ENCODE results near the gene LRFN3.
"Not testable (repeated sequence)": the region's sequence is repeated elsewhere in the genome, so short reads cannot be mapped to it uniquely, and the experiment has no call there.

The LRFN3 gene, protein sequence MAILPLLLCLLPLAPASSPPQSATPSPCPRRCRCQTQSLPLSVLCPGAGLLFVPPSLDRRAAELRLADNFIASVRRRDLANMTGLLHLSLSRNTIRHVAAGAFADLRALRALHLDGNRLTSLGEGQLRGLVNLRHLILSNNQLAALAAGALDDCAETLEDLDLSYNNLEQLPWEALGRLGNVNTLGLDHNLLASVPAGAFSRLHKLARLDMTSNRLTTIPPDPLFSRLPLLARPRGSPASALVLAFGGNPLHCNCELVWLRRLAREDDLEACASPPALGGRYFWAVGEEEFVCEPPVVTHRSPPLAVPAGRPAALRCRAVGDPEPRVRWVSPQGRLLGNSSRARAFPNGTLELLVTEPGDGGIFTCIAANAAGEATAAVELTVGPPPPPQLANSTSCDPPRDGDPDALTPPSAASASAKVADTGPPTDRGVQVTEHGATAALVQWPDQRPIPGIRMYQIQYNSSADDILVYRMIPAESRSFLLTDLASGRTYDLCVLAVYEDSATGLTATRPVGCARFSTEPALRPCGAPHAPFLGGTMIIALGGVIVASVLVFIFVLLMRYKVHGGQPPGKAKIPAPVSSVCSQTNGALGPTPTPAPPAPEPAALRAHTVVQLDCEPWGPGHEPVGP

DNA sequence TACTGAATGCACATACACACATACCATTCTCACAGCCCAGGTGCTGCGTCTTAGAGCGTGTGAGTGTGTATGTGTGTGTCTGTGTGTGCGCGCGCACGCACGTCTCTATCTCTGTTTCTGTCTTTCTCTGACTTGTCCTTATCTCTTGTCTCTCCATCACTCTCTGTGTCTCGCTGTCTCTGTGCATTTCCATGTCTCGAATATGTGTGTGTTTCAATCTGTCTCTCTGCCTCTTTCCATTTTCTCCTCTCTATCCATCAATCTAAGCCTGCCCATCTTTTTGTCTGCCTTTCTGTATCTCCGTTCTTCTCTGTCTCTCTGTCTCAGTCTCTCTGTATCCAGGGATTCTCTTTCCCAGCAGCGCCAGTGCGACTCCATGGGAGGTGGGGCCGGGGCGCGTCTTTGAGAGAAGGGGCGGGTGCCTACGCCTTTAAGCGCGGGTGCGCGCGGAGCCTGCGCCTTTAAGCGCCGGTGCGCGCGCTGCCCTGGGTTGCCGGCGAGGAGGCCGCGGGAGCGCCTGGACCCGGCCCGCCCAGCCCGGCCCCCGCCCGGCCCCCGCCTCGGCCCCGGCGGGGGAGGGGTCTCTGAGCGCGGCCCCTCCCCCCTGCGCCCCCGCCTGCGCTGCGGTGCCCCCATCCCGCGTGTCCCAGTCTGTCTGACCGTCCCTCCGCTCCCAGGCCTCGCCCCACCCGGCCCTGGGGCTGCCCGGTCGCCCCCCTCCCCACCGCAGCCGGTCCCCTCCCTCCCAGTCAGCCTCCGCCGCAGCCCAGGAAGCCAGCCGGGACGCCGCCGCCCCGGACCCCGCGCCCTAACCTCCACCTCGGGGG lies at the start of gene LRFN3:
LRFN3 (plus strand) TSS at position 464 of the 827 bp plus-strand sequence. CDS start 3,052 bp downstream, outside the sequence.
- DNase-seq (ENCODE audit: low spot score): peak; percentile 83

DNA sequence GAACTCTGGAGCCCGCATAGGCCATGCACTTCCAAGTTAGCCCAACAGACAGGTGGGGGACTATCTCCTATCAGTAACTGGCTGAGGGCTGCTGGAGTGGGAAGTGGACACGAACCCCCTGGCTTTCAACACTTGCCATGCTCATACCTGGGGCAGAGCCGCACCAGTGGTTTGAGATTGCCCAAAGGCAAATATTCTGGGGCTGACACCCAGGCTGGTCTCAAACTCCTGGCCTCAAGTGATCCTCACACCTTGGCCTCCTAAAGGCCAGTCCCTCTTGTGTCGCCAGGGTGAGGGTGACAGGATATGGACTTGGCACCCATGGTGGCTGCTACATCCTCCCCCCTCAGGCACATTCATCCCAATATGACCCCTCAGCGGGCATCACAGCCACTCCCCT lies 49.0 kb upstream of the LRFN3 start:
- no peak for DNase-seq (ENCODE audit: low spot score)

DNA sequence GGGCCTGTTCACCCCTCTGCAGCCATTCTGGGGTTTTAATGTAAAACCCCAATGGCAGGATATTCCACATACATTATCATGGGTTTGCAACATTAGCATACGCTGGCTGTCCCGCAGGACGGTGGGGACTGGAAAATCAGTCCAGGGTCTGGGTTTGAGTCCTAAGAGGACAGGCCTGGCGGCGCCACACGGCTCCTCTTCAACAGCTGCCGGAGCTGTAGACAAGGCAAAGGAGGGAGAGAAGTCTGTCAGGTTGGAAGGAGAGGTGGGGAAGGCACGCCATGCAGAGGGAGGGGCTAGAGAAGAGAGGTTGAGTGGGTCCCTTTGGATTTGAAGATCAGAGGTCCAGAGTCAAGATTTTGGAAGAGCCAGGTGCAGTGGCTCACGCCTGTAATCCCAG lies 47.8 kb upstream of the LRFN3 start:
- no peak for DNase-seq (ENCODE audit: low spot score)

DNA sequence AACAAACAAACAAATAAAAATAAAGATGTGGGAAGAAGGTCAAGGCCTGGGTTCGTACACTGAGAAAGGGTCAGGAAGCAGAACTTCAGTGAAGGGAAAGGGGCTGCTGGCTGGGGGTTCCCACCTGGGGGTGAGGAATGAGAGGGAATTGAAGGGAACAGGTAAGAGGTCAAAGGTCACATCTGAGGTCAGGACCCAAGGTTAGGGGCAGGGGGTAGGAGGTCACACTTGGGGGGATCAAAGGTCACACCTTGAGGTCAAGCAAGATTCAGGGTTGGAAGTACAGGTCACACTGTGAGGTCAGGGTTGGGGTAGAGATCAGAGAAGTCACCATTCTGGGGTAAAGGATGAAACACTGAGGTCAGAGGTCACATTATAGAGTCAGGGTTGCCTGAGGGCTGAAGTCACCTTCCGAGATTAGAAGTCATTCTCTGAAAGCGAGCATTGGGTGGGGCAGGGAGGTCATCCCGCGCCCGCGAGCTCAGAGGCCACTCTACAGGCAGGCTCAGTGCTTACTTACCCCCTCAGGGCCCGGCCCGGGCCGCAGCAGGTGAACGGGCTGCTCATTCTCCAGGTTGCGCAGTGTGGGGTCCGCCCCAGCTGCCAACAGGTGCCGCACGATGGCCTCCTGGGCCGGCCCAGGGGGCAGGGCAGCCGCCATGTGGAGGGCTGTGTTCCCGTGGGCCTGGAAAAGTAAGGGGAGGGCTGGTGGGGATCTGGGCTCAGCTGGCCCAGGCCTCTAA lies 46.6 kb upstream of the LRFN3 start:
- no peak for DNase-seq (ENCODE audit: low spot score)

DNA sequence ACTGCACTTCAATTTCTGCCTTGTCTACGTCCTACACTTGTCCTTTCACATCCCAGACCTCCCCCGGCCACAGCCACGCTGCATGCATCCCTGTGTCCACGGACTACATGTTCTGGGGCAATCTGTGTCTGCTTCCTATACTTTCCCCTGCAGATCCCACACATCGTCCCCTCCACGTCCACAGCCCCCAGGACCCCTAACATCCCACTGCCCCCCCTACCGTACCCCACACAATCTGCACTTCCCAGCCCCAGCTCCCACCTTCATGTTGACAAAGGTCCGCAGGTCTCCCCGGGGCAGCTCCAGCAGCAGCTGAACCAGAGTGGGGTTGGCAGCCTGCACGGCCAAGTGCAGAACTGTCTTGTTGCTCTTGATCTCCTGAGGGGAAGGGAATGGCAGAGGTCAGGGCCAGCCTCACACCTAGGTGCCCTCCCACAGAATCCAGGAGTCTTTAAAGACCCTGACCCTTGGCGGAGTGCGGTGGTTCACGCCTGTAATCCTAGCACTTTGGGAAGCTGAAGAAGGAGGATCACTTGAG lies 46.0 kb upstream of the LRFN3 start:
- no peak for DNase-seq (ENCODE audit: low spot score)

DNA sequence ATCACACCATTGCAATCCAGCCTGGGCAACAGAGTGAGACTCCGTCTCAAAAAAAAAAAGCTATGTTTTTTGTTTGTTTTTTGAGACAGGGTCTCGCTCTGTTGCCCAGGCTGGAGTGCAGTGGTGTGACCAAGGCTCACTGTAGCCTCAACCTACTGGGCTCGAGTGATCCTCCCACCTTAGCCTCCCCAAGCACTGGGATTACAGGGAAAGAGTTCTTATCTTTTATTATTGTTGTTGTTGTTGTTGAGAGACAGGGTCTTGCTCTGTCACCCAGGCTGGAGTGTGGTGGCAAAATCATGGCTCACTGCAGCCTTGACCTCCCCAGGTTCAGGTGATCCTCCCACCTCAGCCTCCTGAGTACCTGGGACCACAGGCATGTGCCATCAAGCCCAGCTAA lies 44.4 kb upstream of the LRFN3 start:
- DNase-seq (ENCODE audit: low spot score): not testable (repeated sequence)

DNA sequence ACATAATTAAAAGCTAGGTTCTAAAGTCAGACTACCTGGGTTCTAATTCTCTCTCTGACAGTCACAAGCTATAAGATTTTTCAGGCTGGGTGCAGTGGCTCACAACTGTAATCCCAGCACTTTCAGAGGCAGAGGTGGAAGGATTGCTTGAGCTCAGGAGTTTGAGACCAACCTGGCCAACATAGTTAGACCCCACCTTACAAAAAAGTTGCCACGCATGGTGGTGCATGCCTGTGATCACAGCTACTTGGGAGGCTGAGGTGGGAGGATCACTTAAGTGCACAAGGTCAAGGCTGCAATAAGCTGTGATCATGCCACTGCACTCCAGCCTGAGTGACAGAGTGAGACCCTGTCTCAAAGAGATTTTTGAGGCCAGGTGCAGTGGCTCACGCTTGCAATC lies 41.8 kb upstream of the LRFN3 start:
- DNase-seq (ENCODE audit: low spot score): no peak

DNA sequence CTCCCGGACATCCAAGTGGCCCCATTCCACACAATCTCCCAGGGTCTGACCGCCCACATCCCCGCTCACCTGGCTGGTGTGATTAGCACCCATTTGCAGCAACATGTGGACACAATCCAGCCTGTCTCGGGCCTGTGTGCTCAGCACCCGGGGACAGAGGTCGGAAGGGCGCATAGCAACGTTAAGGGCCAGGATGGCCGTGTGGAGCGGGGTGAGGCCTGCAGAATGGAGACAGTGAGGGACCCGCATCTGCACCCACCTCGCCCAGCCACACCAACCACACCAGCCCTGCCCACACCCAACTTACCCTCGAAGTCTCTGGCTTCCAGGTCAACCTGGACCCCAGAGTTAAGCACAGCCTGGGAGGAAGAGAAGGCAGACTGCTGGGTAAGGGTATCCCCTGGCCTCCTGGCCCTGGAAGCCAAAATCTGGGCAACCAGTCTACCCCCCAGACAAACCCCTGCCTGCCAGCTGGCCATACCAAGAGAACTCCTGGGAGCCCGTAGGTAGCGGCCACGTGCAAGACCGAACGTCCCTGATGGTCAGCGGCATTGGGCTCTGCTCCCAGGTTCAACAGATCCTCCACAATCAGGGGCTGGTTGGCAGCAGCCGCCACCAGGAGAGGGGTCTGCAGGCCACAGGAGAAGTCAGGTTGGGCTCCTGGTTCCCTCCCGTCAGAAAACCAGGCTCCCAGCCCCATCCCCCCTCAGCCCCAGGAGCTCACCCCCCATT lies 40.1 kb upstream of the LRFN3 start:
- DNase-seq (ENCODE audit: low spot score): no peak

DNA sequence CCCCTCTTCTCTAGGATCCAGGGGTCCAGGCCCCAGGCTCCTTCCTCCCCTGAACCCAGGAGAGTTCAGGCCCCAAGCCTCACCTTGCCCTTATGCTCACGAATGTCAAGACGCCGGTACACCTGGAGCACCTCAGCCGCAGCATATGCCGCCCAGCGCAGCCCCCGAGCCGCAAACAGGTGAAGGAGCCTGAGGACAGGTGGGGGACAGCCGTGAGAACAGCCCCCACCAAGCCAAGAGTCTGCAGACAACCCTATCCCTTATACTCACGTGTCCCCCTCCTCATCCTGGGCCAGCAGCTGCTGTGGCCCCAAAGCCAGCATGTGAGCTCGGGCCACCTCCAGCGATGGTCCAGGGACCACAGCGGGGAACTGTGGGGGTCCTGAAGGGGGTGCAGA lies 39.5 kb upstream of the LRFN3 start:
- no peak for DNase-seq (ENCODE audit: low spot score)

DNA sequence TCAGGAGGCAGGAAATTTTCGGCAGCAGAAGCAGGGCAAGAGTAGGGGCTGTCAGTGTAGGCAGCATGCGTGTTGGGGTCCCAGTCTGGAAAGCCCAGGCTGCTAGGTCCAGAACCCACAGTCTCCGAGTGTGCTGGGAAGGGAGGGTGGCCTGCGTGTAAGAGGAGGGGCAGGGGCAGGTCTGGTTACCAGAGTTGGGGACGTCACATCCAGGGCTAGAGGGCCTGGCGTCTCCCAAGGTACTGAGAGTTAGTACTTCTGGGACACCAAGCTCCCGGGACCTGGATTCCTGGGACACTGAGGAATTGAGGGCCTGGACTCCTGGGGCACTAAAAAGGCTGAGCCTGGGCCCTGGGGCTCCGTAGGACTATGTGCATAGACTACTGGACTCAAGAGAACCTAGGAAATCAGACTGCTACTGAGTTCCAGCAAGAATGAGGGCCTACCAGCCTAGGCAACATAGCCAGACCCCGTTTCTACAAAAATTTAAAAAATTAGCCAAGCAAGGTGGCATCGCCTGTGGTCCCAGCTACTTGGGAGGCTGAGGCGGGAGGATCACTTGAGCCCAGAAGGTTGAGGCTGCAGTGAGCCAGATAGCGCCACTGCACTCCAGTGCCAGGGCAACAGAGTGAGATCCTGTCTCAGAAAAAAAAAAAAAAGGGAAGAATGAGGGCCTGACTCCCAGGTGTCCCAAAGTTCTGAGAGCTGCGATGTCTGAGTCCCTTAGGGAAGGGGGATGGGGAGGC lies 38.3 kb upstream of the LRFN3 start:
- DNase-seq (ENCODE audit: low spot score): no peak

DNA sequence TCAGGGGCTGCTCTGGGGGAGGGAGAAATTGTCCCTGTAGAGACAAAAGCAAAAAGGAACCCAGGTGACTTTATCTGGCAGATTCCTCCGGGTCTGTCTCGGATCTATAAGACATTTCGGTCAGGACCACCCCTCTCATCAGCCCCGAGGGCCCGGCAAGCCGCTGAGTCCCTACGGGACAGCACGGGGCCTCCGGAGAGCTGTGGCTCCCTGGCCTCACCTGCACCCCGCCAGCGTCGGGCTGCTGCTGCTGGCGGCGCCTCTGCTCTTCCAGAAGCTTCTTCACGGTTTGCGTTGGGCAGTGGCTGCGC lies 37.7 kb upstream of the LRFN3 start:
- no peak for DNase-seq (ENCODE audit: low spot score)

DNA sequence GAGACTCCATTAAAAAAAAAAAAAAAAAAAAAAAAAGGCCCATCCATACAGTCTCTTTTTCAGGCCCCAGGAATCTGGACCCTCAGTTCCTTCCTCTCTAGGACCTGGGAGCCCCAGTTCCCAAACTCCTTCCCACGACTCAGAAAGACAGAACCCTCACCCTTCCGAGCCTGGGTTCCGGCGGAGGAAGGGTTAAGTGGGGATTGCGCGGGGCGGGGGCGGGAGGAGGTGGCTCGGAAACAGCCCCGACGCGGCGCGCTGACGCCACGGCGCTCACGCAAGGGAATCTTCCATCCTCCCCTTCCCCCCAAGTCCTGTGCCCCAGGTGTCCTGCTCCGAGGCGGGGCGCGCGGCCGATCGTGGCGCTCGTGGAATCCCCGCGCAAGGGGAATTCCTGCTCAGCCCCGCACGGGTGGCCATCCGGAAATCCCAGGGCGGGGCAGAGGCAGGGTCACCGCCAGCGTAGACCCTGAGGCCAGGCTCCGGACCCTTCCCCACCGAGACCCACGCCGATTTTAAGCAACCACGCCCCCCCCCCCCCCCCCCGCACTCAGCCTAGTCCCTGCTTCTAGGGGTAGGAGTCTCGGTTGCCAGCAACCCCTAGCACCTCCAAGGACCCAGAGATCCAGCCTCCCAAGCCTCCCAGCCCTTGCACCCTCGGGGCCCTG lies 36.5 kb upstream of the LRFN3 start:
- DNase-seq (ENCODE audit: low spot score): peak; percentile 92

DNA sequence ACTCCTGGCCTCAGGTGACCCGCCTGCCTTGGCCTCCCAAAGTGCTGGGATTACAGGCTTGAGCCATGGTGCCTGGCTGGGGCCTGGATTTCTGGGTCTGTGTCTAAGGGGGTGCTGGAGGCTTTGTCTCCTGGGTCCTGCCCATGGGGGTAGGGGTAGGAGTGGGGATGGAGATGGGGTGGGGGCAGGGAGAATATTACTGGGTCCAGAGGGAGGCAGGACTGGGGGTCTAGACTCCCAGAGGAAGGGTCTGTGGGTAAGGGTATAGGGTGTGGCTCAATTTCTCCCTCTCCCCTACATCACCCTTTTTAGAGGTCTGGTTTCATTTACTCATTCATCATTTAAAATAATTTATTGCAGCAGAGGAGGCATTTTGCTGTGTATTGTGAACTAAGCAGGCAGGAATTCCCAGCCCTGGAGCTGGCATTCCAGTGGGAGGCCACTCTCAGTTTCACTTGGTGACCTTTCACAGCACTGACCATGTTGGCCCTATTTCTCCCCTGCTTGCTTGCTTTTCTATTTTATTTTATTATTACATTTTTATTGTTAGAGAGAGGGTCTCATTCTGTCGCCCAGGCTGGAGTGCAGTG lies 35.0 kb upstream of the LRFN3 start:
- DNase-seq (ENCODE audit: low spot score): no peak

DNA sequence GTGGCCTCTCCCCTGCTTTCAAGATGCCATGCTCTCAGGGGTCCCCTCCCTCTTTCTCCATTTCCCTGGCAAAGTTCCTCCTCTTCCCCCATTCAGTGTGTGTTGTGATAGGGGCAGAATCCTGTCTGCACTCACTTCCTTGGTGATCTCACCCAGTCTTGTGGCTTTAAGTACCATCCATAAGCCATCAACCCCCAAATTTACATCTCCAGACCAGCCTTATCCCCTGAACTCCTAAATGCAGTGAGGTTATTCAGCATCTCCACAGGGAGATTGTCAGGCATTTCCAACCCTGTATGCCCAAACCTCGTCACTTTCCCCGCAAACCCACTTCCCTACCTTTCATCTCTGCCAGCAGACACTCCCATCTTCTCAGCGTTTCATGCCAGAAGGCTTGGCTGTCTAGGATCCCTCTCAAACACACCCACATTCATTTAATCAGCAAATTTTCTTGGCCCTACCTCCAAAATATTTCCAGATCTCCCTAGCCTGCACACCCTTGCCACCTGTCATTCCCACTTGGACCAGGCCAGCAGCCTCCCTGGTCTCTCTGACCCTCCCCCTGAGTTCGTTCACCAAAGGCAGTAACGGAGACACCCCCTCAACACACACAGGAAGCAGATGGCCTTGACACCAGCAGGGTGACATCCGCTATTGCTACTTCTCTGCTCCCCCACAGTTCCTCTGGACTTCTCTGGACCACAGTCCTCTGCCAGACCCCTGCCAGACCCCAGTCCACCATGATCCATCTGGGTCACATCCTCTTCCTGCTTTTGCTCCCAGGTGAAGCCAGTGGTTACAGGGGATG lies 34.1 kb upstream of the LRFN3 start, which contains the start of gene HCST:
HCST (plus strand) TSS at position 676 of the 808 bp plus-strand sequence; CDS start at position 741, 65 bp downstream.
- peak; percentile 57 for DNase-seq (ENCODE audit: low spot score)

DNA sequence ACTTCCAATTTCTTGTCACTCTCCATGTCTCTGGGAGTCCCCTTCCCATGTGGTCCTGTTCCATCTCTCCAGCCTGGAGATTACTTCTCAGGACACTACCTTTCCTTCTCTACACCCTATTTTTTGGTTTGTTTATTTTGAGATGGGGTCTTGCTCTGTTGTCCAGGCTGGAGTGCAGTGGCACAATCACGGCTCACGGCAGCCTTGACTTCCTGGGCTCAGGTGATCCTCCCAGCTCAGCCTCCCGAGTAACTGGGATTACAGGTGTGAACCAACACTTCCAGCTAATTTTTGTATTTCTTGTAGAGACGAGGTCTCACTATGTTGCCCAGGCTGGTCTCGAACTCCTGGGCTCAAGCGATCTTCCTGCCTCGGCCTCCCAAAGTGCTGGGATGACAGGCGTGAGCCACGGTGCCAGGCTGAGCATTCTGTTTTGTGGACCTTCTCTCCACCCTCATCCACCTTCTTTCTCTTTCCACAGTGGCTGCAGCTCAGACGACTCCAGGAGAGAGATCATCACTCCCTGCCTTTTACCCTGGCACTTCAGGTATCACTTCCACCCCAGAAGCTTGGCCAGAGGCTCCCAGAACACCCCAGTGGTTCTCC lies 33.2 kb upstream of the LRFN3 start:
- no peak for DNase-seq (ENCODE audit: low spot score)

DNA sequence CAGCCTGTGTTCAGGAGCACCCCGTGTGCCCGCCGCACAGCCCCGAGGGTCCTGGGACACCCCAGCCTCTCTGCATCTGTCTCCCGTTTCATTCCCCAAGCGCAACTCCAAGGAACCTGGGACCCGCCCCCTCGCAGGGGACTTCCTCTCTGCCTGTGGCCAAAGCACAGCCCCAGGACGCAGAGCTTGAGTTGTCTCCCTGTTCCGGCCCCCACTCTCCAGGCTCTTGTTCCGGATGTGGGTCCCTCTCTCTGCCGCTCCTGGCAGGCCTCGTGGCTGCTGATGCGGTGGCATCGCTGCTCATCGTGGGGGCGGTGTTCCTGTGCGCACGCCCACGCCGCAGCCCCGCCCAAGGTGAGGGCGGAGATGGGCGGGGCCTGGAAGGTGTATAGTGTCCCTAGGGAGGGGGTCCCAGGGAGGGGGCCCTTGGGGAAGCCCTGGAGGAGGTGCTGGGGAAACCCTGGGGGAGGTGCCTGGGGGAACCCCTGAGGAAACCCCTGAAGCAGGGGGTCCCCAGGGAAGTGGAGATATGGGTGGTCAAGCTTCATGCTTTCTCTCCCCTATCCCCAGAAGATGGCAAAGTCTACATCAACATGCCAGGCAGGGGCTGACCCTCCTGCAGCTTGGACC lies 32.5 kb upstream of the LRFN3 start:
- DNase-seq (ENCODE audit: low spot score): peak; percentile 79

DNA sequence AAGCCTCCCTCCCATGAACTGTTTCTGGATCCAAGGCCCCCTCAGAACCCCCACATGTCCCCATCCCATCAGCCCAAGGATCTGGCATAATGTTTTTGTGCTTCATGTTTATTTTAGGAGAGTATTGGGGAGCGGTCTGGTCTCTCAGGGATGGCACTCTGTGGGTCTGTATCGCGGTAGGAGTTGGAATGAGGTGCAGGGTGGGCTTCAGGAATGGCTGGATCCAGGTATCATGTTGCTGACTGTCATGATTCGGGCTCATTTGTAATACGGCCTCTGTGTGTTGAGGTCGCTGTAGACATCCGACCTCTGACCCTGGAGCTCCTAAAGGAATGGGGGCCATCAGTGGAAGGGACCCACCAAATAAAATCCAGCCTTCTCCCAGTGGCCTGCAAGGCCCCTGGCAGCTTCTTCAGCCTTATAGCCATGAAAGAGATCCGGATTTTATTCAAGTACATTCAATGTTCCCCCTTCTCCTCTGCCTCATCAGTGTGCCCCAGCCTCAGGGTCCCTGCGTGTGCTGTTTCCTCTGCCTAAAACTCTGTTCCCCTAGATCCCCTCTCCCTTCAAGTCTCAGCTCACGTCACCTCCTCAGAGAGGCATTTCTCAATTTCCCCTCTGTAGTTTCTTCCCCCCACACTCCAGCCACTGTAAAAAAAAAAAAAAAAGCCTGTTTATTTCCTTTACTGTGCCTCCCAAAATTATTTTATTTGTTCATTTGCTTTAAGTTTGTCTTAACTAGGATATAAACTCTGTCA lies 31.7 kb upstream of the LRFN3 start:
- peak; percentile 52 for DNase-seq (ENCODE audit: low spot score)
